Adrenal gland (tissue), 12 donors: ENCODE data around the gene CEP170. TPM values are rescaled to one million over a fixed set of nuclear protein-coding genes. Genes with fewer than 3 reads are reported as not detected.

Source experiments
- DNase-seq, 7 donors: peaks; one replicate each; pipeline ENCODE4 v3.0.0-alpha.2; 2019 to 2020
- H3K27ac ChIP-seq, 5 donors: fragments of 200-600 bp; sonication (generic) in 4 of 5; 1 replicate in 3 of 5; 2 replicates in 2 of 5; pipeline versions ENCODE4 v1.5.1 to v1.8.0; 2016 to 2020; ENCODE audit warnings: mild to moderate bottlenecking in 1 of 5
- H3K27me3 ChIP-seq: fragments of 200-600 bp; 2 replicates; pipeline ENCODE4 v1.8.0; 2021
- H3K36me3 ChIP-seq, 2 donors: fragments of 200-600 bp; replicated peaks in 1 of 2; 1 replicate in 1 of 2; 2 replicates in 1 of 2; pipeline versions ENCODE4 v1.5.1 to v1.8.0; 2018 to 2022
- H3K4me1 ChIP-seq, 2 donors: fragments of 200-600 bp; replicated peaks in 1 of 2; 1 replicate in 1 of 2; 2 replicates in 1 of 2; pipeline versions ENCODE4 v1.5.1 to v1.8.0; 2018 to 2021
- H3K4me3 ChIP-seq, 4 donors: fragments of 200-600 bp; sonication (generic) in 3 of 4; one replicate each; pipeline ENCODE4 v1.5.1; 2016 to 2018
- H3K9me3 ChIP-seq, 3 donors: fragments of 200-600 bp; sonication (generic) in 1 of 3; replicated peaks in 1 of 3; 1 replicate in 2 of 3; 2 replicates in 1 of 3; pipeline versions ENCODE4 v1.5.1 to v1.8.0; 2016 to 2021
- CTCF ChIP-seq, 6 experiments: fragments of 450-650 bp in 4 of 6; fragments of 200-600 bp in 2 of 6; sonication (generic) in 1 of 6; IDR thresholded peaks; 1 replicate in 5 of 6; 2 replicates in 1 of 6; pipeline versions ENCODE4 v1.5.1 to v1.8.0; 2016 to 2021; ENCODE audit warnings: antibody characterized with exemption in 6 of 6, mild to moderate bottlenecking in 2 of 6, moderate library complexity in 1 of 6
- POLR2A ChIP-seq, 2 donors: fragments of 450-650 bp; IDR thresholded peaks; one replicate each; pipeline ENCODE4 v1.6.1; 2017; ENCODE audit warnings: antibody characterized with exemption in 2 of 2, mild to moderate bottlenecking in 2 of 2, moderate library complexity in 1 of 2
- WGBS, 4 donors: extraction: QIAGEN DNeasy Blood & Tissue Kit in 2 of 4; methylation state at CpG; one replicate each; pipeline versions ENCODE4 v1.1.5 to v1.1.7; 2013 to 2017; 5-methylcytosine and 5-hydroxymethylcytosine counted together
- intact Hi-C, 2 donors: fragments of 100-400 bp; cut with DNase I; formaldehyde crosslinking; loops; one replicate each; pipeline versions ENCODE4 v1.14.1 to v1.15.0; 2022 to 2023
- polyA plus RNA-seq, 3 donors: library from polyadenylated mRNA; stranded (reverse); fragments of 200-250 nt in 2 of 3; fragments of 350-450 nt in 1 of 3; fragmentation: Illumina TruSeq in 1 of 3; extraction: RNeasy Lipid Tissue Mini Kit (QIAGEN cat#74804) in 1 of 3; gene quantifications; one replicate each; pipeline ENCODE4 v1.2.3, GENCODE V29; 2013 to 2014
- total RNA-seq, 9 donors: library from RNA; depleted of rRNA in 4 of 9; stranded (reverse); fragments of >200 nt in 4 of 9; fragments of 120-200 nt in 1 of 9; fragmentation: NEBNext Ultra II Directional in 1 of 9; extraction: Animal tissue kit (Norgen Biotek cat#: 25700) in 1 of 9; gene quantifications; one replicate each; pipeline versions ENCODE4 v1.1.0 to v1.2.4, GENCODE V29; 2013 to 2023
- donor health status: healthy with polysubstance abuse.
- donor health status: Bipolar disorder and iron deficiency.
- donor health status: DM: yes; HTN: yes; CAD: no.
- donor health status: DM: no; HTN: no; CAD: no.
- donor health status: DM: no; HTN: no; CAD: no.
- donor health status: DM: yes; HTN: yes; CAD: no.

Gene CEP170
- total and polyA plus RNA-seq, 12 donors, result 15.5 to 56.2 (median 35.9) TPM

GRCh38 chr1:243281672-243282071 is 26.6 kb upstream of the CEP170 start:
- no peak for DNase-seq

GRCh38 chr1:243280571-243281129 is 25.6 kb upstream of the CEP170 start:
- TF ChIP-seq POLR2A (IDR thresholded peaks at IDR 0.05) (no peak), CTCF (IDR thresholded peaks at IDR 0.05) (no peak)
- Histone ChIP-seq H3K27me3 (no peaks in the 10 kb centered on the region), H3K4me1 (no peaks in the 10 kb centered on the region), H3K9me3 (no peaks in the 10 kb centered on the region), H3K27ac (no peak overlapping the region), H3K4me3 (no peak overlapping the region), H3K36me3 (peaks cover 0 to 11% of the 10 kb centered on the region in 2 donors)
- no peak for DNase-seq
- intact Hi-C loops, result no loop called here
- 51 to 62% (median 52%) methylated on average over 3 of the region's 3 CpGs for WGBS, 4 donors

More at GRCh38 chr1:243281672-243282071, 26.6 kb upstream of the CEP170 start:
- peaks cover 0 to 5% of the 10 kb centered on the region in 2 donors for H3K4me1 ChIP-seq
- no peak overlapping the region for H3K4me3 ChIP-seq
- peaks cover 0 to 7% of the 10 kb centered on the region in 2 donors for H3K36me3 ChIP-seq
- no peaks in the 10 kb centered on the region for H3K27me3 ChIP-seq
- TF ChIP-seq POLR2A (IDR thresholded peaks at IDR 0.05), result no peak
- TF ChIP-seq CTCF (IDR thresholded peaks at IDR 0.05), result no peak
- WGBS, 4 donors, result 96 to 100% (median 99%) methylated on average over 5 of the region's 5 CpGs
- H3K9me3 ChIP-seq, result no peaks in the 10 kb centered on the region
- no peak overlapping the region for H3K27ac ChIP-seq
- intact Hi-C loops, result no loop called here

DNA sequence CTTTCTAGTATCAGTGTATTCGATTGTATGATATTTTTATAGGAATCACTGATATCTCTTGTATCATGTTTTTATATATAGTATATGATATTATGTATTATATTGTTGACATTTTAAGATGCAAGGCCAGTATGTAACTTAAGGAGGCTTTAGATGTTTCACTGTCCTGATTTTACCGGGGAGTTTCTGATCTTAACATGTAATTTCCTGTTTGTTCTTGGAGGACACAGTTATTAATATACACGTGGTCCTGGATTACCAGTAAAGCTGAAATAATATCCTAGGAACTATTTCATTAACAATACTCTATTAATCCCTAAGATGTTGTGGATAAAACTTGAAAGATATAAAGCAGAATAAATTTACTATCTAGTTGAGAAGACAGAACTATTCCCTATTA is 20.2 kb upstream of the CEP170 start:
- peaks cover 0 to 8% of the 10 kb centered on the region in 2 donors for H3K4me1 ChIP-seq
- H3K4me3 ChIP-seq, result no peak overlapping the region
- no peaks in the 10 kb centered on the region for H3K9me3 ChIP-seq
- intact Hi-C loops, result no loop called here
- H3K27me3 ChIP-seq, result no peaks in the 10 kb centered on the region
- no peak overlapping the region for H3K27ac ChIP-seq
- no peak for DNase-seq
- WGBS, 4 donors, result 80 to 87% (median 82%) methylated on average over 3 of the region's 3 CpGs
- peaks cover 0 to 17% of the 10 kb centered on the region in 2 donors for H3K36me3 ChIP-seq
- TF ChIP-seq POLR2A (IDR thresholded peaks at IDR 0.05), result no peak
- no peak for TF ChIP-seq CTCF (IDR thresholded peaks at IDR 0.05)

DNA sequence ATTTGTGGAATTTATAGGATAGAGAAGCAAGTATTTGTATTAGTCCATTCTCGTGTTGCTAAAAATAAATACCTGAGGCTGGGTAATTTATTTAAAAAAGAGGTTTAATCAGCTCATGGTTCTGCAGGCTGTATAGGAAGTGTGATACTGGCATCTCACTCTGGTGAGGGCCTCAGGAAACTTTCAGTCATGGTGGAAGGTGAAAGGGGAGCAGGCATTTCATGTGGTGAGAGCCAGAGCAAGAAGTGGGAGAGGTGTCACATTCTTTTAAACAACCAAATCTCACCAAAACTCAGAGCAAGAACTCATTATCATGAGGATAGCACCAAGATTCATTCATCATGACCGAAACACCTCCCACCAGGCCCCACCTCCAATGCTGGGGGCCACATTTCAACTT is 18.9 kb upstream of the CEP170 start:
- no peak for DNase-seq
- Histone ChIP-seq H3K27ac (no peak overlapping the region), H3K27me3 (no peaks in the 10 kb centered on the region), H3K36me3 (peaks cover 0 to 17% of the 10 kb centered on the region in 2 donors), H3K4me3 (no peak overlapping the region), H3K9me3 (no peaks in the 10 kb centered on the region), H3K4me1 (peaks cover 4 to 20% of the 10 kb centered on the region in 2 donors)
- intact Hi-C loops, result no loop called here
- TF ChIP-seq POLR2A (IDR thresholded peaks at IDR 0.05), result no peak
- TF ChIP-seq CTCF (IDR thresholded peaks at IDR 0.05), result no peak
- 86 to 95% (median 93%) methylated on average over 2 of the region's 2 CpGs for WGBS, 4 donors
